NCI-H1092 treated with DMSO at 0.1 percent for 48 hours (cell line): Measurements from ENCODE around the gene JOSD1.

Experiments
- DNase-seq: peaks from one replicate; lab custom pipeline; 2025; lab: John Stamatoyannopoulos, UW

The JOSD1 gene

GRCh38 chr22:38700789-38701628 lies at the start of gene JOSD1:
JOSD1 (minus strand) TSS chr22:38700943; CDS start chr22:38699987, 956 bp downstream.
- peak; percentile 82 for DNase-seq

- DNase-seq, result no peak
Measured at GRCh38 chr22:38750104-38750503, 49.4 kb upstream of the JOSD1 start.

GRCh38 chr22:38748487-38749136 lies 47.9 kb upstream of the JOSD1 start:
- DNase-seq, result no peak

DNA sequence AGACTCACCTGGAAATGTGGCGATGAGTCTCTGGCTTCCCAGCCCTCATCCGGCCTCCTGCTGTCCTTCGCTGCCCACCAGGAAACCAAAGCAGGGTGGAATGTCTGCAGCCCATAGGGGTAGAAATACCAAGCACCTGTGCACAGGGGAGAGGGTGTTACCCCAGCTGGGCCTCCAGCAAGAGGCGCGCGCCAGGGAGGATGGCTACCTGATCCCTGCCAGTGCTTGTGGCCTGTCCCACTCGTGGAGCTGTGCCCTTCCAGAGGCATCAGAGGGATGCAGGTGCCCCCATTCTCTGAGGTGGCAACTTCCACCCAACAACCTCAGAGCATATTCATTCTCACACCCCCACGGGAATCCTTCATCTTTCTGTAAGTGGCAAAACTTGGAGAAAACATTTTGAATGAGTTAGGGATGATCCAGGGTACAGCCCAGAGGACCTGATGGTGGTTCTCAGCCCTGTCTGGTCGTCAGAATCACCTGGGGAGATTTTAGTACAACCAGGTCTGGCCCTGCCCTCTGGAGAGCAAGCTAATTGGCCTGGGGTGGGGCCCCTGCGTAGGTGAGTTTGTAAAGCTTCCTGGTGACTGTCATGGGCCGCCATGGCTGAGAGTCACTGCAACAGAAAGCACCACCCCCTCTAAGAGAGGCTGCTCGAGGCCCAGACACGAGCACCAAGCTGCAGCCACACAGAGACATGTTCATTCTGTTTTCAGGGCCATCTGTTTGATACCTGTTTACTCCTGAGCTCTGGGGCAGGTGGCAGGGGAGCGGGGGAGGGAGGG lies 45.1 kb upstream of the JOSD1 start:
- DNase-seq, result no peak

DNA sequence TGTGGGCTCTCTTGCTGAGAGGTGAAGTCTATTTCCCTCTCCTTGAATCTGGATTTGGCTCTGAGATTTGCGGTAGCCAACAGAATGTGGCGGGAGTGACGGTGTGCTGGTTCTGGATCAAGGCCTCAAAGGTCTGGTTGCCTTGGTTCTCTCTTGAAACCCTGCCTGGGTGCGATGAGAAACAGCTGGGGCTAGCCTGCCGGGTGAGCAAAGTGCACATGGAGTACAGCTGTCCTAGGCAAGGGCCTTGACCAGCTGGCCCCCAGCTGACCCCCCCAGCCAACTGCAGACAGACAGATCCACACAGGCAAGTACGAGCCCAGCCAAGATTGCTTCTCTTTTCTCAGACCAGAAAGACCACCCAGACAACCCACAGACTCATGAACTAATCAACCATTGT lies 44.2 kb upstream of the JOSD1 start:
- no peak for DNase-seq

- DNase-seq, result no peak
Measured at GRCh38 chr22:38742176-38742942, 41.6 kb upstream of the JOSD1 start.

GRCh38 chr22:38741576-38741975 lies 40.8 kb upstream of the JOSD1 start:
- no peak for DNase-seq

DNA sequence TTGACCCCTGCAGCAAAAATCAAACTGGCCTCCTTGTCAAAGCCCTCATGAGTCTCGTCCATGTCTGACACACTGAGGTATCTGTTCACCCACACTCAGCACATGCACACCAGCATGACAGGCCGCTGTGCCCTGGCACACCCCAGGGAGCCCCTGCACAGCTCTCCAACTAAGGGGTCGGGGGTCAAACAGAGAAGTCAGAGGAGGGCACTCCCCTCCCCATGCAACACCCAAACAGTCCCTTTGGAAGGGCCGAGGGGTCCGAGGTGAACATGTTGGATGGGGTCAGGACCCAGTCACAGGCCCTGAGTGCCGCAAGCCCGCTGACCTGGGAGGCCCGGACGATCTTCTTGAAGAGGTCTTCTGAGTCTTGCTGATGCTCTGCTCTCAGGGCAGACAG lies 40.4 kb upstream of the JOSD1 start:
- DNase-seq, result no peak

DNA sequence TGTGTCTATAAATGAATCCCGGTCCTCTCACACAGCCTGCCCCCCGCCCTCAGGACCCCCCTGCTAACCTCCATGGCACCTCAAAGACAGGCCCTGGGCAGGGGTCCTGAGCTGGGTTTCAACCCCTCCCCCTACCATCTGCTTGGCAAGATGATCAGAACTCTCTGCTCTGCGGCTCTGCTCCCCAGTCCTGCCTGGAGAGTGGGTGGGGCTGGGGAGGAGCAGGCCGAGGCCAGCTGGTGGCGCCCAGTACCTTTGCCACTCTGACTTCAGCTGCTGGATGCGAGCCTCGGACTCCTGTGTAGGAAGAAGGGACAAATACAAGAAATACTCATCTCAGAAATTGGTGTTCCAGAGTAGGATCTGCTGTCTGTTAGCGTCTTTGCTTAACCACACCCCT lies 40.0 kb upstream of the JOSD1 start:
- DNase-seq, result no peak

- no peak for DNase-seq
Measured at GRCh38 chr22:38740116-38740723, 39.5 kb upstream of the JOSD1 start.

DNA sequence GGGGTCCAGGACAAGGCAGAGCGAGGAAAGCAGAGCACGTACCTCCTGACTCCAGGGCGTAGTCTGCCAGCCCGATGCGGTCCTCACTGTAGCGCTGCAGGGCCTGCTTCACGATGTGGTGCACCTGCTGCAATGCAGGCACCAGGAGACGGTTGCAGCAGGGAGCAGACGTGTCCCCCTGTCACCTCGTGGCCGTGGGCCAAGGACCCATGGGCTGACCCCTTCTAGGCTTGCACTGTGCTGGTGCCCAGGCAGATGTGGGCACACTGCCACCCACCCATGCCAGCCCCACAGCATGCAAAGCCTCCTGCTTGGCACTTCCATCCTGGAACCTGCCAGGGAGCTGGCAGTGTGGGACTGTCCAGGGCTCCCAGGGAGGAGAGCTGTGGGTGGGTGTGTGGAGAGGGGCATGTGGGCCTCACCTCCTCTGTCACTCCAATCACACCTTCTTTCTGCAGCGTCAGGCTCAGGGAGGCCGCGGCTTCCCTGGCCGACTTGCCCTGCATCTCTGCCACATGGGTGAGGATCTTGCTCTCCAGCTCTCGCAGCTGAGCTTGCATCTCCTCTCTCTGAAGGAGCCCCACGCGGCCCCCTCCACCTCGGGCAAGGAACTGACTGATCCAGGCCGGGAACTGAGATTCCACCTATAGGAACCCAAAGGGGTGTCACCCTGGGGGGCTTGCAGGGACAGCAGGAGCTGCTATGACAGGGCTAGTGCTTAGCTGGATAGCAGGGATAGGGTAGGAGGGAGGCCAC lies 38.7 kb upstream of the JOSD1 start:
- DNase-seq, result no peak

GRCh38 chr22:38738475-38739070 lies 37.8 kb upstream of the JOSD1 start:
- no peak for DNase-seq

DNA sequence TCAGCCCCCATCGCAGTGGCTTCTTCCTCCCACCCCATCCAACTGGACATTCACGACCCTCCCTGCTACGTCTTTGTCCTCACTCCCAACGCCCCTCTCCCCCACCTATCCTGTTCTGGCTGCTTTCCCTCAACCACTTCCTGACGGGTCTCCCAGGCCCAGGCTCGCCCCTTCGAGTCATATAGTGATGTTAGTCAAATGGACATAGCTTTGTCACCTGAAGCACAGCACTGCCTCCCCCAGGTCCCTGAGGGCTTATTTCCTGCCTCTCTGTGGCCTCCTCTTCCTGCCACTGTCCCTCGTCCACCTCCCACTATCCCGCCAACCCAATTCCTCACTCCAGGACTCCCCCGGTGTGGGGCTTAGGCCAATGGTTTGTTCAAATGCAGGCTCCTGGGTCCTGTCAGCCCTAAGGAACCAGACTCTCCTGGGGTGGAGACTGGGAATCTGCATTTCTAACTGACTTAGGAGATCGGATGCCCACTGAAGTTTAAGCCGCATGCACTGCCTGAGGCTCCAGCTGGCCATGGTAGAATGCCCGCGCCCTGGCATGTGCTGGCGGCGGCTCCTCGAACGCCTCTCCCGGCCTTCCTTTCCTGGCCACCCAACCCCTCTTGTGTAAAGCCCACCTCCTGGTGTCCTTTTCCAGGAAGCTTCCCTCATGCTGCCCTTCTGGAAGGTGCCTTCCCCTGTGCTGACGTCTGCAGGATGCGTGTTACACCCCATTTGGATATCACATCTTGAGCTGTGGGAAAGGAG lies 36.7 kb upstream of the JOSD1 start:
- DNase-seq, result no peak

DNA sequence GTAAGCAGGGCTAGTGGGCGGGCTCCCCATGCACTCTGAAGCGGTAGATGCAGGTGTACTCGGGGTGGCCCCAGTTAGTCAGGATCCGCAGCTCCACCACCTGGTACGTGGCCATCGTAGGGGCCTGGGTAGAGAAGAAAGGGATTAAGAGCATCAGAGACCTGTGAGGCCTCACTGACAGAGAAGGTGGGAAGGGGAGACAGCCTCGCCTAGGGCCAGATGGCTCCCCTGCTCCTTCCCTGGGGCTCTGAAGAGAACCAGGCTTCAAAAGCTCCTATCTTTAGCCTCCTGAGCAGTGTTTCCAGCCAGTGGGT lies 35.5 kb upstream of the JOSD1 start:
- DNase-seq, result no peak

DNA sequence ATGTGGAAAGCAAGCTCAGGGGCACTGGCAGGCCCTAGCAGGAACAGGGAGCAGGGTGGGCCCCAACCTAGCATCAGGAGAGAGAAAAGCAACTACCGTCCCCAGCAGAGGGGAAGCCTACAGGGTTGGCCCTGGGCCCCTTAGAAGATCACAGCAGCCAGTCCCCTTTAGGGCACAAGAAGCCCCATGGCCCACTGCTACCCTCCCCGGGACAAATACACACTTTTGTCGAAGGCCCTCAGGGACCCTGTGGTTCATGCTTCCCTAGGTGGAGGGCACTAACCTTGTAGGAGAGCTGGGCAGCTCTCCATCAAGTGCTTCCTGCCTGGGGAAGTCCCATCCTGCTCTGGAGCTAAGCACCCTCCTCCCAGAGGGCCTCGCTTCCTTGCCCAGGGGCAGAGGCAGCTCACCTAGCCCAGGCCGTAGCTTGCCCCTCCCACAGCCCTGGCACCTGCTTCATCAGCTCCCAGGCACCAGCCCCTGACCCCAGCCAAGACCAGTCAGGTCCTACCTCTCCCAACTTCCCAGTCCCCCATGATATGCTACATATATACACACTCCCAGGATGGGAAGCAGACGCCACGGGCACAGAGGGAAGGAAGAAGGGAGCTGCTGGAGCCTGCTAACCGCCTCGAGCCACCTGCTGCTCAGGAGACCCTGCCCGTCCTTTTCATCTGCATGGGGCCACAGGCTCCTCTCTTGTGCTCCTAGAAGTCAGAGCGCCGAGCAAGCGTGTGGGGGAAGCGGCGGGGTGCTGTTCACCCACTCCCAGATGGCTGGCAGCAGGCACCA lies 34.9 kb upstream of the JOSD1 start:
- no peak for DNase-seq

GRCh38 chr22:38735126-38735464 lies 34.4 kb upstream of the JOSD1 start:
- no peak for DNase-seq

- no peak for DNase-seq
Measured at GRCh38 chr22:38734421-38735100, 33.8 kb upstream of the JOSD1 start.

- DNase-seq, result peak; percentile 87
Measured at GRCh38 chr22:38733724-38734381, 33.1 kb upstream of the JOSD1 start.
